SIG-M5 treated with dmso at 0.1 percent for 504 hours (cell line): ENCODE results near the gene CBFA2T3.
"Not testable (repeated sequence)": the region's sequence is repeated elsewhere in the genome, so short reads cannot be mapped to it uniquely, and the experiment has no call there.

Source experiments
- DNase-seq: peaks from one replicate; lab custom pipeline; 2025; ENCODE audit not compliant: unreplicated experiment; lab: John Stamatoyannopoulos, UW

CBFA2T3 gene

DNA sequence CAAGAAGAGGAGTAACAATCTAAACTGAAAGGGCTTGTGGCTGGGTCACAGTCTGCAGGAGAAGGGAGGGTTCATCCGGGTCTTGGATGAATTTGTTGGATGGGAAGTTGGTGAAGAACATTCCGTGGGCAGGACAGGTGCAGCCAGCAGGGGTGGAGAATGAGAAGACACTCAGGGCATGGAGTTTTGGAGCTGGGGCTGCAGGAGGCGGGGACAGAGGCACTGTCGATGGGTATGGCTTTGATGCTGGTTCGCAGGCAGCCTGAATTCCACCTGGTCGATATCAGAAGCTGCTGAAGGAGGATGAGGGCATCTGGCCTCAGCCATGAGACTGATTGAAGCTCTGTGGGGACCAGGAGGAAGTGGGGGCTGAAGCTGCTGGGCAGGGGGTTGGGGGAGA is 36.1 kb upstream of the CBFA2T3 start:
- no peak for DNase-seq

- no peak for DNase-seq
These were observed 35.6 kb upstream of the CBFA2T3 start for GRCh38 chr16:89012622-89012995.

GRCh38 chr16:89011909-89012621 is 35.1 kb upstream of the CBFA2T3 start:
- no peak for DNase-seq

DNA sequence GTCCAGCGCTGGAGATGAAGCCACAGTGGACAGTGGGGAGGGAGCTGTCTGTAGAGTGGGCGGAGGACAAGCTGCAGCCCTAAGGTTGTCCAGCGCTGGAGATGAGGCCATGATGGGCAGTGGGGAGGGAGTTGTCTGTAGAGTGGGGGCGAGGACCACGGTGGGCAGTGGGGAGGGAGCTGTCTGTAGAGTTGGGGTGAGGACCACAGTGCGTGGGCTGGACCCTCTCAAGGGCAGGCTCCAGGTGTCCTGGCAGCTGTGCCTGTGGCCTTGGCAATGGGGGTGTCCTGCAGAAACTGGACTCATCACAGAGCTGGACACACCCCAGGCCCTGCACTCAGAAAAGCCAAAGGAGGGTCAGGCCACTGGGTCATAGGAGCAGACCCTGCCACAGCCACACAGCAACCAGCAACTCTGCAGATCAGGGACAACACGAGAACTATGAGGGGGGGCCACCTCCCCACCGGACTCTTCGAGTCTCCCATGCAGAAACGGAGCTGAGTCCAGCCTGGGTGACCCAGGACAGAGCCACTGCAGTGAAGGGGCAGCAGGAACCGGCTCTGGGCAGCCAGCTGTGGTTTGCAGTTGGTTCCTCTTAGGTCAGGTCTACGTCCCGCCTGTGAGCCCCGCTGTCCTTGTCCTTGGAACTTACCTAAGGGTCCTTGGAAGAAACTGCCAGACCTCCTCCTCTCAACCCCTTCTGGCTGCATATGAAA is 33.4 kb upstream of the CBFA2T3 start:
- no peak for DNase-seq

DNA sequence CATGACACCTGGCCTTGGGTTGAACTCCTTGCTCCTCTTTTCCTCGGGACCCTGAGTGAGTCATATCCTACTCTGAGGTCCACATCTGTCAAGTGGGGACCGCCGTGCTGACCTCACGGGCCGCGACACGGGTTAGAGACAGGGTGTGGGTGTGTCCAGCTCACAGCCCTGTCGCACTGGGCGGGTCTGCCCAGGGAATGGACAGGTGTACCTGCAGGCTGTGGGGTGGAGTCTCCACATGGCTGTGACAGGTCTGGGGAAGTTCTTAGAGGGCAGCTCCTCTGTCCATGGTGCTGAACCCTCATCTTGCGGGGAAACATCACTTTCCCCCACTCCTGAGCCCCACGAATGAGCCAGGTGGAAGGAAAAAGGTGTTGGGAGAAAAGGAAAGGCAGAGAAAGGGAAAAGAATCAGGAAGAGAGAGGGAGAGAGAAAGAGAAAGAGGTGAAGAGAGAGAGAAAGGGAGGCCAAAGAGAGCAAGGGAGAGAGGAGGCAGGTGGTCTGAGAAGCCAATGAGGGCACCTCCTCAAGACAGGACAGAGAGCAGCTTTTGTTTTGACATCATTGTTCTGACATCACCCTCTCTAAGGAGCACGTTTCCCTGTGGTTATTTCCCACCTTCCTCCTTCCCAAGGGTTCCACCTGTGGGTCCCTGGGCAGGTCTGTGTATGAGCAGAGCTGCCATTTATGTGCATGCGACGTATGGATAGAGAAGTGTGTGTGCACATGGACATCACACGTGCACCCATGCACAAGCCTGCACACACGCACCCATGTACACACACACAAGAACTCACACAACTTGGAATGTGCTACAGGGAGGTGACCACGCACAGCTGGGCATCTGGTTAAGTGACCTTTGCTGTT is 32.6 kb upstream of the CBFA2T3 start:
- DNase-seq: peak; percentile 36

DNA sequence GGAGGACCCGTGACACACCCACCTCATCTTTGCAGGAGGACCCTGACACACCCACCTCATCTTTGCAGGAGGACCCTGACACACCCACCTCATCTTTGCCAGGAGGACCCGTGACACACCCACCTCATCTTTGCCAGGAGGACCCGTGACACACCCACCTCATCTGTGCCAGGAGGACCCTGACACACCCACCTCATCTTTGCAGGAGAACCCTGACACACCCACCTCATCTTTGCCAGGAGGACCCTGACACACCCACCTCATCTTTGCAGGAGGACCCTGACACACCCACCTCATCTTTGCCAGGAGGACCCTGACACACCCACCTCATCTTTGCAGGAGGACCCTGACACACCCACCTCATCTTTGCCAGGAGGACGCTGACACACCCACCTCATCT is 31.8 kb upstream of the CBFA2T3 start:
- DNase-seq: not testable (repeated sequence)

DNA sequence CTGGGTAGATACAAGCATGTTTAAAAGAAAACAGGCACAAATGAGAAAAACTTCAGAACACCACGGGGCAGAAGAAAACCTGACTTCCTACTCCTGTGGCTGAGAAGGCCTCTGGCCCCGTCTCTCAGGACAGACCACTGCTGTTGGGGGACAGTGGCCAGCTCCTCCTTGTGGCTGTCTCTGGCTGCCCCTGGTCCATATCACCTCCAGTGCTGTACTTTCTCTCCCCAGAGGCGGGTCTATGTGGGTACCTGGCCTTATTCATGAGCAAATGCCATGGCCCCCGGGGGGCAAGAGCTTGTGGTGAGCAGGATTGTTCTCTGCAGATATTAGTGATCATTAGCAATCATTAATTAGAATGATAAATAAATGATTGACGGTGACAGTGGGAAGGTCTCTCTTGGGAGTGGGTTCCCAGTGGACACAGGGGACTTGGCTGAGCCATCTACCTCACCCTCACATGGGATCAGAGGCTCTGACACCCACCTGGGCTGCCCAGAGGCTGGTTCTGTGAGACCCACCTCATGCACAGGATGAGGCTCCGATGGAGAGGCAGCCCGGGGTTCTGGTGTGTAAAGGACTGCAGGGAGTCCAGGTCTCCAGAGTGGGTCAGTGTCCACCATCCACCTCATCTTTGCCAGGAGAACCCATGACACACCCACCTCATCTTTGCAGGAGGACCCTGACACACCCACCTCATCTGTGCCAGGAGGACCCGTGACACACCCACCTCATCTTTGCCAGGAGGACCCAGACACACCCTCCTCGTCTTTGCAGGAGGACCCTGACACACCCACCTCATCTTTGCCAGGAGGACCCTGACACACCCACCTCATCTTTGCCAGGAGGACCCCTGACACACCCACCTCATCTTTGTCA is 30.6 kb upstream of the CBFA2T3 start:
- no peak for DNase-seq

GRCh38 chr16:89006036-89006752 is 29.2 kb upstream of the CBFA2T3 start:
- DNase-seq: no peak

DNA sequence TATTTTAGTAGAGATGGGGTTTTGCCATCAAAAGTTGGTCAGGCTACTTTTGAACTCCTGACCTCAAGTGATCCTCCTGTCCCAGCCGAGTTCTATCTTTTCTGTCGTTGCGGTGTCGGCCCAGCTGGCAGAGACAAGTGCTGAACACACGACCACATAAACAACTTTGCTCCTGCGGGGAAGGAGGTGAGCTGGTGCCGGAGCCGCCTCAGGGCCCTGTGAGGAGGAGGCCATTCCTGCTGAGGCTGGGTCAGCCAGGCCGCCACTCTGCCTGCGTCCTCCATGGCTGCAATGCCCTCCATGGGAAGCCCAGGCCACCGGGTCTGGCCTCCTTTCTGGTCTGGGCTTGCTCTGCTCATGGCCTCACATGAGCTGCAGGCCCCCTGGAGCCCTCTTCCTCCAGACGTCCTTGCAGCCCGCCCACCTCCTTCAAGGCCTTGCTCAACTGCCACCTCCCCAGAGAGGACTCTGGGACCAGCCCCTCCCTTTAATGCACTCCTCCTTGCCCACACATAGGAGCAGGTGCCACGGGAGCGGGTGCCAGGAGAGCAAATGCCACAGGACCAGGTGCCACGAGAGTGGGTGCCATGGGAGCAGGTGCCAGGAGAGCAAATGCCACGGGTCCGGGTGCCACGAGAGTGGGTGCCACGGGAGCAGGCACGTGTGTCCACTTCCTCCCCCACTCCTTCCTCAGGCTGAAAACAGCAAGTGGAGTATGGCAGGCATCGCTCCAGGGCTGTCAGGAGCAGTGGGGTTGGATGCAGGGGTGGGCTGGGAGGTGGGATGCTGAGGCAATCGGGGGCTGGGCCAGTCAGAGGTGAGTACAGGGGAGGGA is 28.4 kb upstream of the CBFA2T3 start:
- DNase-seq: no peak

GRCh38 chr16:89004209-89004831 is 27.3 kb upstream of the CBFA2T3 start:
- no peak for DNase-seq

DNA sequence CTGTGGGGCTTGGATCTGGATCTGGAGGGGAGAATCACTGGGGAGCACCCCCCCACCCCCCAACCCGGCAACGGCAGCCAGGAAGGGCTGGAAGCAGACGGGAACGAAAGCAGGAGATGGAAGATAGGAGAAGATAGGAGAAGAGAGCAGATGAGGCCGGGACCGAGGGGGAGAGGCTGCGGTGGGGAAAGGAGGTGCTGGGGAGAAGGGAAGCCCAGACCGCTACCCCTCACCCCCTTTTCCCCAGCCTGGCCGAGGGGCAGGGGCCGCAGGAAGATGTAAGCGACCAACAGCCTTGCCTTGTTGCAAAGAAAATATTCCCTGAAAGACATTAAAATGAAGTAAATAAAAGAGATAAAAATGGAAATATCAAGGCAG is 26.8 kb upstream of the CBFA2T3 start:
- DNase-seq: no peak

- no peak for DNase-seq
These were observed 26.1 kb upstream of the CBFA2T3 start for GRCh38 chr16:89002851-89003830.

GRCh38 chr16:89002081-89002480 is 25.1 kb upstream of the CBFA2T3 start:
- DNase-seq: not testable (repeated sequence)

GRCh38 chr16:89001117-89002027 is 24.4 kb upstream of the CBFA2T3 start:
- DNase-seq: no peak

GRCh38 chr16:89000207-89000959 is 23.4 kb upstream of the CBFA2T3 start:
- no peak for DNase-seq
